ENCODE measurements around the gene MGST2. TPM values are rescaled to one million over a fixed set of nuclear protein-coding genes. Genes with fewer than 3 reads are reported as not detected.

MGST2 gene
- total RNA-seq (2022; extraction: Qiagen RNA extraction; ENCODE audit: low read depth) = 47.2 to 65.3 TPM (median 52.3 TPM) in 5 replicates

DNA sequence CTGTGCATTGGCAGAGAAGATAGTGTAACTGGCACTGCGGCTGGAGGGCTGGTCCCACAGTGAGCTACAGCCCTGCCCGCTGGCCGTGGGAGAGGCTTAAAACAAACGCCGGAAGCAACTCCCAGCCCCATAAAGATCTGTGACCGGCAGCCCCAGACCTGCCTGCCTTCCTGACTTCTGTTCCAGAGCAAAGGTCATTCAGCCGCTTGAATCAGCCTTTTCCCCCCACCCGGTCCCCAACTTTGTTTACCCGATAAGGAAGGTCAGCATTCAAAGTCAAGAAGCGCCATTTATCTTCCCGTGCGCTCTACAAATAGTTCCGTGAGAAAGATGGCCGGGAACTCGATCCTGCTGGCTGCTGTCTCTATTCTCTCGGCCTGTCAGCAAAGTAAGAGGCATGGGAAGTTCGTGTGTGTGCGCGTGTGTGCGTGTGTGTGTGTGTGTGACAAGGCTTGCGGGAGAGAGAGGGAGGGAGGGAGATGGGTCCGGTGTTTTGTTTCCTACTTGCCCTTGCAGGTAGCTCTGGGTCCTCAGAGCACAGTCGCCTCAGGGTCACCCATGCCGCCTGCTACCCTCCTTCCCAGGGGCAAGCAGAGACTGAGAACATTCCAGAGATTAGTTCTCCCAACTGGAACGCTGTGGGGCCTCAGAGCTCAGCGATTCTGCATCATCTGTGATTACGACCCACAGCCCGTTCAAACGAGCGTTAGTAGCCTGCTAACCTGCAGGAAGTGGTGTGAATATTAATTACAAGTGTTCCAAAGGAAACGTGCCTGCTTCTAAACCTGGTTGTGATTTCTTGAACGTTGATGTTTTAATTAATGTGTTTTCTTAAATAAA, at the start of gene MGST2:
Gene MGST2, plus strand, starts transcription at position 130 of the 840 bp plus-strand sequence. Its CDS starts 201 bp downstream, at position 331.

Other genes with a start within 250 kb of the MGST2 start
- 1.4 to 2.7 TPM (median 2.6 TPM) in 5 replicates for gene RAB33B, start 211.7 kb upstream of the MGST2 start, total RNA-seq (2022; extraction: Qiagen RNA extraction; ENCODE audit: low read depth)
- 26.2 to 42.2 TPM (median 40.3 TPM) in 5 replicates for gene SETD7, start 109.6 kb upstream of the MGST2 start, total RNA-seq (2022; extraction: Qiagen RNA extraction; ENCODE audit: low read depth)